NCI-H2107 treated with DMSO at 0.1 percent for 48 hours (cell line): Measurements from ENCODE around the gene RD3L.
"Not testable (repeated sequence)": the region's sequence is repeated elsewhere in the genome, so short reads cannot be mapped to it uniquely, and the experiment has no call there.

ENCODE experiments used
- DNase-seq: peaks from one replicate; lab custom pipeline; 2025; ENCODE audit not compliant: unreplicated experiment; lab: John Stamatoyannopoulos, UW

RD3L gene

GRCh38 chr14:103941973-103942736 lies at the start of gene RD3L:
Gene RD3L, minus strand, starts transcription at chr14:103942529. Its CDS starts 834 bp downstream, at chr14:103941695.
- no peak for DNase-seq

- no peak for DNase-seq
Measured at GRCh38 chr14:103989964-103990363, 47.6 kb upstream of the RD3L start.

- no peak for DNase-seq
Measured at GRCh38 chr14:103989034-103989433, 46.7 kb upstream of the RD3L start.

DNA sequence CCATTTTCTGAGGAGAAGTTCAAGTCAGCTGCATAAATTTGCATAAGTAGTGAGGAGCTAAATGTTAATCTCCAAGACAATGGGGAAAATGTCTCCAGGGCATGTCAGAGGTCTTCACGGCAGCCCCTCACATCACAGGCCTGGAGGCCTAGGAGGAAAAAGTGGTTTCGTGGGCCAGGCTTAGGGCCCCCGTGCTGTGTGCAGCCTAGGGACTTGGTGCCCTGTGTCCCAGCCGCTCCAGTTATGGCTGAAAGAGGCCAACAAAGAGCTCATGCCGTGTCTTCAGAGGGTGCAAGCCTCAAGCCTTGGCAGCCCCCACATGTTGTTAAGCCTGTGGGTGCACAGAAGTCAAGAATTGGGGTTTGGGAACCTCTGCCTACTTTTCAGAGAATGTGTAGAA lies 41.9 kb upstream of the RD3L start:
- DNase-seq = no peak

DNA sequence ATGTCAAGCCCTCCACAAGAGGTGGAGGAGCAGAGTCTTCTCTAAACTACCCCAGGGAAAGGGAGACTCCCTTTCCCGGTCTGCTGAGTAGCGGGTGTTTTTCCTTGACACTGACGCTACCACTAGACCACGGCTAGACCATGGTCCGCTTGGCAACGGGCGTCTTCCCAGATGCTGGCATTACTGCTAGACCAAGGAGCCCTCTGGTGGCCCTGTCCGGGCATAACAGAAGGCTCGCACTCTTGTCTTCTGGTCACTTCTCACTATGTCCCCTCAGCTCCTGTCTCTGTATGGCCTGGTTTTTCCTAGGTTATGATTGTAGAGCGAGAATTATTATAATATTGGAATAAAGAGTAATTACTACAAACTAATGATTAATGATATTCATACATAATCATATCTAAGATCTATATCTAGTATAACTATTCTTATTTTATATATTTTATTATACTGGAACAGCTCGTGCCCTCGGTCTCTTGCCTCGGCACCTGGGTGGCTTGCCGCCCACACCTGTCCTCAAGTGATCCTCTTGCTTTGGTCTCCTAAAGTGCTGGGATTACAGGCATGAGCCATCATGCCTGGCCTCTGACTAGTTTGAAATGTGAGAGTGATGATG lies 38.4 kb upstream of the RD3L start:
- not testable (repeated sequence) for DNase-seq

GRCh38 chr14:103974575-103974974 lies 32.2 kb upstream of the RD3L start:
- DNase-seq = no peak

DNA sequence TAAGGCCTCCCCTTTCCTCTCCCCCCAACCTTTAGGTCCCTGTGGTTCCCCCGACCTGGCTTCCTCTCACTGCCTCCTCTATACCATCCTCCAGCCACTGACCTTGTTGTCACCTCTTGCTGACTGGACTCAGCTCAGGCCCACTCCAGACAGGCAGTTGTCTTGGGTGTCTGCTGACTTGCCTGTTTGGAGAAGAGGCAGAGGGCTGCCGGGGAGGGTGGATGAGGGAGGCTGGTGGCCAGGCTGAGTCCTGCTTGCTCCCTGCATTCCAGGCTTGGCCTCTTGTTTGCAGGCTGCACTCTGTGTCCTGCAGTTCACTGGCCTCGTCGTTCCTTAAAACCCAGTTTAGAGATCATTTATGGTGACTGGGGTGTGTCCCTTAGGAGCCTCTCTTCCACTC lies 31.0 kb upstream of the RD3L start:
- no peak for DNase-seq

DNA sequence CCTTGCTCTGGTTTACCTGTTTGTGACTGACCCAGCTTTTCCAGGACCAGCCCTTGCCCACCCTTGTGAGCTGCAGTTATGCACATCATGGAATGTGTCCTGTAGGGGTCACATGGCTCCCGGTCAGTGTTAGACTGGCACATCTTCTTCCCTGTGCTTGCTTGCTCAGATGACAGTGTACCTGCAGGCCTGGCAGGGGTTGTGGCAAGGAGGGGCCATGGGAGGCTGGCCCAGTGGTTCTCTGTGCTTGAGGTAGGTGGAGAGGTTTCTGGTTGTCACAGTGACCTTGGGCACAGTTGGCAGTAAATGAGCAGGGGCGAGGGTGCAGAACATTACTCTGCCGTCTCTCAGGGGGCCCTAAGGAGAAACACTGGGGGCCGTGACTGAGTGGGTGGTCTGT lies 27.6 kb upstream of the RD3L start:
- no peak for DNase-seq

DNA sequence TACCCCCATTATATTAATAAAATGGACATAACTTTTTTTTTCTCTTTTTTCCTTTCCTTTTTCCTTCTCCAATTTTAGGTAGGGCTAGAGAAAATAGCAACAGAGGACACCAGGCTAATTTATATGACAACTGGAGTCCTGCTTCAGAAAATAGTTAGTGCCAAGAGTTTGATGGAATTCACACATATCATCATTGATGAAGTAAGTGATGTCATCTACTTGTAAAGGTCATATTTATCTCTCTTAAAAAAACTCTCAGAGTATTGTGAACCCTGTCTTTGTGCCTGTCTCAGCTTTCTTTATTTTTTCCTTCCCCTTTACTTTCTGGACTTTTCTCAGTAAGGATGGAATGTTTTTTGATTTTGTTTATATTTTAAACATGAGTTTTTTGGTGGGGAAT lies 24.3 kb upstream of the RD3L start:
- no peak for DNase-seq

DNA sequence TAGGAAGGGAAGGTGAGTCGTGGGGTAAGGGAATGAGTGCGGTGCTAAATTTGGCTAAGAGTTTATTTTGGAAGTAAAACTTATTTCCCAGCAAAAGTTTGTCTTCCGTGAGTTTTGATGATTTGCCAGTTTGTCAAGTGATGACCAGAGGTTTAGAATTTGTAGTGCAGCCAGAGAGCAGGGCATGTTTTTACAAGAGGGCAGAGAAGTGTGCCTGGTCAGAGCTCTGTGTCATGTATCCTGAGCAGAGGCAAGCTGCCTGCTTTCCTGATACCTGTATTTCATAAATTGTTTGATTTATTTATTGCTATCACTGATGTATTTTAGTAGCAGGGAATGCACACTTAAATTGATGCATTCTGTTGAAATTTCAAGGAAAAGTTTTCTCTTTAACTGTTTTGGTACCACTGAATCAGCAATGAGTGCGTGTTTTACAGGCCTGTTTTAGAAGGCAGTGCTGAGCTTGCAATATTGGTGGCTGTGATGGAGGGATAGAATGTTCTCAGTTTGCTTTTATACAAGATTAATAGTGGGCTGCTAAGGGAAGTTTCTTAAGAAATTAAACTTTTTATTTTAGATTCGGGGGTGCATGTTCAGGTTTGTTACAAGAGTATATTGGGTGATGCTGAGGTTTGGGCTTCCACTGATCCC lies 19.7 kb upstream of the RD3L start:
- DNase-seq = no peak

GRCh38 chr14:103960457-103961055 lies 18.2 kb upstream of the RD3L start:
- DNase-seq = no peak

GRCh38 chr14:103949131-103949790 lies 6.9 kb upstream of the RD3L start:
- DNase-seq = no peak

DNA sequence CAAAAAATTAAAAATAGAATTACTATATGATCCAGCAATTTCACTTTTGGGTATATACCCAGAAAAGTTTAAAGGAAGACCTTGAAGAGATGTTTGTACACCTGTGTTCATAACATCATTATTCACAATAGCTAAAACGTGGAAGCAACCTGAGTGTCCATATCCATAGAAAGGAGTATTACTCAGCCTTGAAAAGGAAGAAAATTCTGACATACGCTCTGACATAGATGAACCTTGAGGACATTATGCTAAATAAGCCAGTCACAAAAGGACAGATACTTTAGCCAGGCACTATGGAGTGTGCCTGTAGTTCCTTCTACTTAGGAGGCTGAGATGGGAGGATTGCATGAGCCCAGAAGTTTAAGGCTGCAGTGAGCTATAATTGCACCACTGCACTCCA lies 6.1 kb upstream of the RD3L start:
- DNase-seq = no peak

- DNase-seq = no peak
Measured at GRCh38 chr14:103946975-103947374, 4.6 kb upstream of the RD3L start.

DNA sequence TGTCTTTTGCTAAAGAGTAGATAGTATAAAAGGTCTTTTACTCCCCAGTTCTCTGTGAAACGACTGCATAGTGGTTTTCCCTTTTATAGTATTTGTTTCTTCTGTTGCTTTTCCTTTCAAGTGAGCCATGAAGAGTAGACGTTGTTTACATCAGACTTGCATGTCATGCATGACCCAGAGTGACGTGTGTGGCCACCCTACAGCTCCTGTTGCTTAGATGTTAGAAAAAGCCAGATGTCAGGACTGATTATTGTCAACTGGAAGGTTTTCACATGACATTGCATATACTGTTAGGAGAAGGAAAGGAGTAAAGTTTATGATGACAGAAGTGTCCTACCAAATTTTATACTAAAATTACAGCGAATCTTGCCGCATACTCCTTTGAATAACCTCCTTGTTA lies 1.3 kb upstream of the RD3L start:
- peak; percentile 84 for DNase-seq

- DNase-seq = no peak
Measured at GRCh38 chr14:103941462-103941861, 867 bp downstream of the RD3L start.

- DNase-seq = no peak
Measured at GRCh38 chr14:103935102-103935501, 7.2 kb downstream of the RD3L start.

- no peak for DNase-seq
Measured at GRCh38 chr14:103932791-103933490, 9.4 kb downstream of the RD3L start.

GRCh38 chr14:103931422-103931821 lies 10.9 kb downstream of the RD3L start:
- DNase-seq = no peak

DNA sequence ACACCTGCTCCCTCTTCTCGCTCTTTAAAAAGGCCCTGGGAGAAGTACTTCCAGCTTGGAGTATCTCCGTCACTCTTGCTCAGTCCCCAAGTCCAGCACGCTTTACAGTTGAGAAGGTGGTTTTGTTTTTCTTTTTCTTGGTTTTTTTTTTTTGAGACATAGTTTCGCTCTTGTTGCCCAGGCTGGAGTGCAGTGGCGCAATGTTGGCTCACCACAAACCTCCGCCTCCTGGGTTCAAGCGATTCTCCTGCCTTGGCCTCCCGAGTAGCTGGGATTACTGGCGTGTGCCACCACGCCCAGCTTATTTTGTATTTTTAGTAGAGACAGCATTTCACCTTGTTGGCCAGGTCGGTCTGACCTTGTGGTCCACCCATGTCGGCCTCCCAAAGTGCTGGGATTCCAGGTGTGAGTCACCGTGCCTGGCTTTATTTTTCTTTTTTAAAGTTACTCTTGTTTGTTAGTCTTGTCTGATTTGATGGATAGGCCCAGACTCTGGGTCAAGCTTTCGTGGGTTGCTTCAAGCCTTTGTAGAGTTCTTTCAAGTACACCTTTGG lies 12.2 kb downstream of the RD3L start:
- DNase-seq = no peak
